Measurements from ENCODE around the gene LYZL4.

DNA sequence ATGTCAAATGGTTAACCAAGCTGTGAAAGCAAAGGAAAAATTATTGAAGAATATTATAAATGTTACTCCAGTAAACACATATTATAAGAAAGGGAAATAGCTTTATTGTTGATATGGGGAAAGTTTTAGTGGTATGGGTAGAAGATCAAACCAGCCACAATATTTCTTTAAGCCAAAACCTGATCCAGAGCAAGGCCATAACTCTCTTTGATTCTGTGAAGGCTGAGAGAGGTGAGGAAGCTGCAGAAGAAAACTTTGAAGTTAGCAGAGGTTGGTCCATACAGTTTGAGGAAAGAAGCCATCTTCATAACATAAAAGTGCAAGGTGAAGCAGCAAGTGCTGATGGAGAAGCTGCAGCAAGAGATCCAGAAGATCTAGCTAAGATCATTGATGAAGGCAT lies 54.8 kb downstream of the LYZL4 start:
- no peak for TF ChIP-seq EZH2phosphoT487 (IDR thresholded peaks at IDR 0.05; ENCODE audit: insufficient read depth, low read depth)
- no peak for TF ChIP-seq EZH2 (IDR thresholded peaks at IDR 0.05; ENCODE audit: insufficient read depth, poor library complexity, severe bottlenecking)
